ENCODE data around the gene STAC3. TPM values are rescaled to one million over a fixed set of nuclear protein-coding genes. Genes with fewer than 3 reads are reported as not detected.
A peak's percentile ranks its signal among the peaks of the same experiment; 100 is the strongest.
"Not testable (repeated sequence)": the region's sequence is repeated elsewhere in the genome, so short reads cannot be mapped to it uniquely, and the experiment has no call there.

STAC3 gene
- total RNA-seq (2014; rRNA removed; shearing (Covaris generic)) = not detected in 2 replicates

GRCh38 chr12:57250956-57251355 is at the start of gene STAC3:
TSS of gene STAC3 (minus strand) at chr12:57251187. CDS start at chr12:57249636, 1,551 bp downstream.
- no peak for DNase-seq (ENCODE audit: low spot score)

DNA sequence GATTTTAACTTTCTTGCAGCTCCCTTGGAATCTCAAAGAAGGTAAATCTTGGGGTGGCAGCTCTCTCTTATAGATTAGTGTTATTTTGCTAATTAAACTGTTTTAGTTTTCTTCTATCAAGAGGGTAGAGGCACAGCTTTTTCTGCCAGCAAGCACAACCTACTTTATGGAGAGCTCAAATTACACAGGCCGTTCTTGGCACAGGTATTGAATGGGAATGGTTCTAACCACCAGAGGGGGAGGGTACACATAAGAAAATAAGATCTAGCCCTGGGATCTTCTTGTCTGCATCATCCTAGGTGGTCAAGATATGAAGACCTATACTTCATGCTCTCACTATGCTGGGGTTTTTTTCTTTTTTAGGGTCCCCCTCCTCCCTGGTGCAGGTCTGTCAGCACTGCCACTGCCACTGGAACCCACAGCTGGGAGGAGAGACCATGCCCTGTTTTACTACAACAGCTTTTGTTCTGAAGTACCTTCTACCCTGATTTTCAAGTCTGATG is 48.6 kb upstream of the STAC3 start:
- DNase-seq (ENCODE audit: low spot score) = peak; percentile 8

DNA sequence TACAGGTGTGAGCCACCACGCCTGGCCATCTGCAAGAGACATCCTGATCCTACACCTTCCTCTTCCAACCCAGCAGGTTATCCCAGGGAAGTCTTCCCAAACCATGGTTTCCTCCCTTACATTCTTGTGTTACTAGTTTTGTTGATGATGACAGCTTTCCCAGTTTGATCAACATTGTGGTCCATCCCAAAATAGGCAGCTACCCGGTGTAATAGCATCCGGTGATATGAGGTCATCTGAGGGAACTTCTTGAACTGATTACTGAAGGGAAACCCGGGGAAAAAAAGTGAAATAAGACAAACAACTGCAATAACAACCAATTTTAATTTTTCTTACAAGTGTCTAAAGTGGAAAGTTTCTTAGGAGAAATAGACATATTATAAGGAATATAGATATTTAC is 45.3 kb upstream of the STAC3 start:
- no peak for DNase-seq (ENCODE audit: low spot score)

DNA sequence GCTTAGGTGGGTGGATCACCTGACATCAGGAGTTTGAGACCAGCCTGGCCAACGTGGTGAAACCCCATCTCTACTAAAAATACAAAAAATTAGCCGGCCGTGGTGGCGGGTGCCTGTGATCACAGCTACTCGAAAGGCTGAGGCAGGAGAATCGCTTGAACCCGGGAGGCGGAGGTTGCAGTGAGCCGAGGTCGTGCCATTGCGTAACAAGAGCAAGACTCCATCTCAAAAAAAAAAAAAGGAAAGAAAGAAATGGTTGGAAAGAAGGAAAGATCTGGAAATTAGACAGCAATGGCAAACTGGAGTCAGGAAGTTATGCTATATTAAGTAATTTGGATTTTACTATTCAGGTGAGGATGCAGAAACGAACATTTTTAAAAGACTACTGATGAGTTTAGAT is 31.1 kb upstream of the STAC3 start:
- not testable (repeated sequence) for DNase-seq (ENCODE audit: low spot score)

DNA sequence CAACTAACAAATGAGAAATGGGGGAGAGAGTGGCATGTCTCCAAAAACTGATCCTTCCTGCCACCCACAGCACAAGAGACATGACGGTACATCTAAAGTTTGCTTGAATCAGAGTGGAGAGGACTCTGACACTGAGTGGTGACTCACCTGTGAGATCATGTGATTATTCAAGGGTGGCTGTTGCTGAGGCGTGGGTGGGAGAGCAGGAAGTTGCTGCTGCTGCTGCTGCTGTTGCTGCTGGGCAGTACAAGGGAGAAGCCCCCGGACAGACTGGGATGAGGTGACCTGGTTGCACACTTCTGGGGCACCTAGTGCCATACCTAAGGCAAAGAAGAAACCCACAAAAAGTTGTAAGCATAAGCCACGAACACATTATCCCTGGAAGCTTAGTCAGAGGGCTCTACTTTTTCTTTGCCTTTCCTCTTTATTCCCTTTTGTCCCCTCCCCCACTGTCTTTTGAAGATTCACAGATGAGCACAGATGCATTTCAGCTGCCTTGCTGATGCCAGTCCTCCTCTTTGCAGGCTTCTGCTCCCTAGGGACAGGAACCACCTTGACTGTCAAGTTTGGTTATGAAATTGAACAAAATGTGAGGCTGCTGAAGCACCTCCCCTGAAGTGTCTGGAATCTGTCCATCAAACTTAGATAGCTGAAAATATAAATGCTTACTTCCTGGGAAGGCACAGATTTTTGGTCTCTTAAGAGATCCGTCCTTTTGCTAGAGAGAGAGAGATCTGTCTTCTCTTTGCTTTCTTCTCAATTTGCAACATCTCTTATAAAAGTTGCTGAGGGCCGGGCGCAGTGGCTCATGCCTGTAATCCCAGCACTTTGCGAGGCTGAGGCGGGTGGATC is 29.4 kb upstream of the STAC3 start:
- DNase-seq (ENCODE audit: low spot score) = peak; percentile 83

DNA sequence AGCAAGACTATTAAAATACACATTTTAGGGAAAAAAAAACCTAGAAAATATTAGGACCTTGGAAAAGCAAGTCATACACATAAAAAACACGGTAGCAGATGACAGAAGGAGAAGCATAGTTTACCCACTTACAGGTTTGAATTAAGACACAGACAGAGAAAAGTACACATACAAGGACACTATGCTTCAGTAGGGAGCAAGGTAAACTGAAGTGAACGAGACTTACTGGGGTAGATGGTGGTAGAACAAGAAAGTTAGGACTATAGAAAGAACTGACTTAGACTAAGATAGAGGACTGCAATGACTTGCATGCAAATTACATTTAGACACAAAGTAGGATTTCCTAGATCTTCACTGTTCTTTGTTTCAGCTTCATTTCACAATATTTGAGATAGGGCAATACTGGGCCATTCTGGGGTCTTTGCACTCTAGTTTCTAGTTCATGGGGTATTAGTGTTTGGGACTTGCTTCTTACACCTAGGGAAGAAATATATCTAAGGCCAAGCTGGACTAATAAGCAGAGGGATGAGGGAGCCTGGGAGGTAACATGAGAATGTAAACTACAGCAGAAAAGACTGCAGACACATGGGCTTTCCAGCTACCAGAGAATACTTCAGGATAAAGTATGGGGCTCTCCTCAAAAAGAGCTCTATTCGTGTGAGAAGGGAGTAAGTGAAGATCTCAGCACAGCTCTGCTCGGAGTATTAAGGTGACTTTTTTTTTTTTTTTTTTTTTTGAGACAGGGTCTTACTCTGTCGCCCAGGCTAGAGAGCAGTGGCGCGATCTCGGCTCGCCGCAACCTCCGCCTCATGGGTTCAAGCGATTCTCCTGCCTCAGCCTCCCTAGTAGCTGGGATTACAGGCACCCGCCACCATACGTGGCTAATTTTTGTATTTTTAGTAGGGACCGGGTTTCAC is 27.7 kb upstream of the STAC3 start:
- no peak for DNase-seq (ENCODE audit: low spot score)

- DNase-seq (ENCODE audit: low spot score) = peak; percentile 22
These were observed 26.1 kb upstream of the STAC3 start for GRCh38 chr12:57276935-57277563.

- DNase-seq (ENCODE audit: low spot score) = not testable (repeated sequence)
These were observed 25.2 kb upstream of the STAC3 start for GRCh38 chr12:57276233-57276632.

DNA sequence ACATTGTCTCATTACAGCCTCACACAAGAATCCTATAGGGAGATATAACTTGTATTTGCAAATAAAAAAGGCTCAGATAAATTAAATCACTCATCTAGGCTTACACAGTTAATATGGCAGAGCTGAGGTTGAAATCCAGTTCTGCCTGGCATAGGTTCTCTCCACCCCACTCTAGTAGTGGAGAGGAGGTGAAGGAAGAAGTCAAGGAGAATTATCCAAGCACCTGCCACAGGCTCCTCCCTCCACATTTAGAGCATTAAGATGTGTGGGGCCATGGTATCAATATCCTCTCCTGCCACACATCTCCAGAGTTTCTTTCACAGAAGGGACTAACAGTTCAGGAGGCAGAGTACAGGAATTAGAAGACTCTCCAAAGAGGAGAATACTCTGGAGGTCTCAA is 22.5 kb upstream of the STAC3 start:
- DNase-seq (ENCODE audit: low spot score) = no peak

DNA sequence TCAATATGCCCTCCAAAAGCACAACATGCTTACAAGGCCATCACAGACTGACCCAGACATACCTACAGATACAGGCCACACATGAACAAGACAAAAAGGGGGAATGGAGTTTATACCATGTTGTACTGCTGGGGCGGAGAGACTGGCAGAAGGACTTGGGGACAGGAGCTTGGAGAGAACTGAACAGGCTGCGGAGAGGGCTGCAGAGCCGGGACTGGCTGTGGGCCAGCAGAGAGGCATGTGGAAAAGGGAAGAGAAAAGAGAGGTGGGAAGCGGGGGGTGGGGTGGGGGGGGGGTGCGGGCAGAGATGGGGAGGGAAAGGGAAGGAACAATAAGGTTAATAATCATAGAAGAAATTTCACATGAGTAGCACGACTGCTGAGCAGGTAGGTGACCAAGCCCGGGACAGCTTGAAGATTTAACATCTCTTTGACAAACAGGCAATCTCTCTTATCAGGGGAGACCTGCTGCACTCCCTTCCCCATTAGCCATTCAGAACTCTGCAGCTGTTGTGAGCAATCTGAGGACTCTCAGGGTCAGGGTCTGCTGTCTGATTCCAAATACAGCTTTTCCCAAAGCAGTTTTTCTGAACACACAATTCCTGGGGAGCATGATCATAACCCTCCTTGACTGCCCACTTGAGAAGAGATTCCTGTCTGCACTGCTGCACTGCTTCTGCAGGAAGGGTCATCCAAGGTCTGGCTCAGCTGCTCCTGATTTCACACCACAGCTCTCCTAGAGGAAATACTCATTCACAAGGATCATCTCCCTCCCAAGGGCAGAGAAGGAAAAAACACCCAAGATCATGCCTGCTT is 21.6 kb upstream of the STAC3 start:
- no peak for DNase-seq (ENCODE audit: low spot score)

DNA sequence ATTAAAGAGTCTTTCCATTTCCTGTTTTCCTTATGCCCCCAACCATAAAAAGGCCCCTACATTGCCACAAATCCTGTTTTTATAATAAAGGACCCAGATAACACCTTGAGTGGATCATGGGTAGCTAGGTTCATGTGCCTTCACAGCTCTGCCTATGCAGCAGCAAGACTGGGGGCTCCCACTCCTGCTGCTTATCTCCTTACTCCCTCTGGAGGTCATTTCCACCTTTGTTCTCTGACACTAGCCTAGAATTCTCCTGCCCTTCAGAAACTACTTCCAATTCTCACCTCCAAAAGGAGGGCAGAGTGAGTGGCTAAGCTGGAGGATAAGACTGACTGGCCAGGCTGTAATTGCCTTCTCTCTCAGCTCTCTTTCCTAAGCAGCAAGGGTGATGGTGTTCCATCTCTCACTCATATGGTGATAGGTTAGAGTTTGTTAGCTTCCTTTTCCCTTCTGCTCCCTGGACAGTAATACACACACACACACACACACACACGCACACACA is 20.0 kb upstream of the STAC3 start:
- DNase-seq (ENCODE audit: low spot score) = no peak

GRCh38 chr12:57268264-57268663 is 17.3 kb upstream of the STAC3 start:
- DNase-seq (ENCODE audit: low spot score) = no peak

DNA sequence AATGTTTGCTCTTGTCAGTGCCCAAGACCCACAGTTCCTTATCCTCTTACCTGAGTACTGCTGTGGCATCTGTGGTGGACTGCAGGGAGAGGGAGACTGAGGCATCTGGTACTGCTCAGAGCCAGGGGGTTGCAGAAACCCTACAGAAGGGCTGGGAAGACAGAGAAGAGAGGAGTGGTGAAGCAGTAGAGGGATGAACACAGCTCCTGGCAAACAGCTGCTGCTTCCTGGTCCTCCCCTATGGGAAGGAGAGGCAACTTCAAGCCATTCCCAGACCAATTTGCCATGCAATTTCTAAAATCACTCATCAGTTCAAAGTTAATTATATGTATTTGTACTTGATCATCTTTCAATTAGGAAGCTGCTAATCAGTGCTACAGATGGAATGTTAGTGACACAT is 15.7 kb upstream of the STAC3 start:
- DNase-seq (ENCODE audit: low spot score) = no peak

DNA sequence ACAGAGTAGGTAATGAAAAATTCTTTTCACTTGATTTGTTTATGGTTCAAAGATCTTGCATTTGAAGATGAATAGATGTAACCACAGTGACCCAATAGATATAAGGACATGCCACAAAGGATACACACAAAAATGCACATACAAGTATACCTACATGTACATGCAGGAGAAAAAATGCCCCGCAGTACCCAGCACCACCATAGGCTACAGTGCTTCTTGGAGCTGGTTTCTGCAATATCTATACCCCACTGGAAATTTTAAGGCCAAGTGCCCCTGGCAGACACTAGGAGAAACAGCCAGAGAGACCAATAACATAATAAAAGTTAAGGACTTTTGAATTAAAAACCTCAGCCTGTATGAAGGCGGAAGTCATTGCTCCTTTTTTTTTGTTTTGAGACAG is 12.1 kb upstream of the STAC3 start:
- DNase-seq (ENCODE audit: low spot score) = no peak

DNA sequence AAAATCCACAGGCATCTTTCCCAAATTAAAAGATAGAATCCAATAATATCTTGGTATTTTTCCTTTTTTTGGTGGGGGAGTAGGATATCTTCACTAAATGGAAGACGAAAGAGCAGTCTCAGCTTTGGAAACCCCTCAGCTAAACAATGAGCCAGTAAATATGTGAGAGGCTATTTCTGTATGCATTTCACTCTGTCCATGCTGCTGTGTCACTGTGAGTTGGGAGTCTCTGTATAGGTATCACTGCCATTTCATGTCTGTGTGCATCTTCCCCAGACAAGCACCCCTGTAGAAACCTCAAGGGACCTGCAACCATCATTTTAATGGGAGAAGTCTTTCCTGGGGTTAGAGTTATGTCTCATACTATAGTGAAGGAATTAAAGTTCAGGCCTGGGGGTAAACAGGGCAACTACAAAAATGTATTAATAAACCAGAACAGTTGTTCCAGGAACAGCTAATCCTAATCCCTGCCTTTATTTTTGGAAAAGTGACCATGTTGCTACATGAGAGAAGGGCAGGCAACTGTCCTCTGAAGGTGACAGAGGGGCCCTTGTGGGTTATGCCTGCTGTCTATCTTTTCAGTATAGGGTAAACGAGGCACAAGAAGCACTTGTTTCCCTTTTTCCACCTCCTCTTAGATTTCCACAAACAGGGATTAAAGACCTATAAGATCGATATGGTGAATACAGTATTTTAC is 11.3 kb upstream of the STAC3 start:
- no peak for DNase-seq (ENCODE audit: low spot score)

DNA sequence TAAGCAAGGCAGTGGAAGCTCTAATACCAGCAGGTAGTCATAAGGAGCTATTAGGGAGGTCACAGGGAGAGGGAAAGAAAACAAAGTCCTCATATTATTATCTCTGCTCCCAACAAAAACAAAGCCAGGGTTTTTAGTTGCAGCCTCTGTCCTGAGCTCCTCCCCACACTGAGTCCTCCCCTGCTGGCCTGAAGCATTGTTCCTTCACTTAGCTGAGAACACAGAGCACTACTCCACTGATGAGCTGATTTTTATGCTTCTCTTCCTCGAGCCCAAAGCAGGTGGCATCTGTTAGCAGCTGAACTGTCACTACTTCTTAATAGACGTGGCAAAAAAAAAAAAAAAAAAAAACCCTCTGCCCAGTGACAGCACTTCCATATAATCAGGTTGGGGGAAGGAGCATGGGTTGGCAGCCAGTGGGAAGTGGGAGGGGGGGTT is 10.5 kb upstream of the STAC3 start:
- no peak for DNase-seq (ENCODE audit: low spot score)

GRCh38 chr12:57260366-57260765 is 9.4 kb upstream of the STAC3 start:
- no peak for DNase-seq (ENCODE audit: low spot score)

- no peak for DNase-seq (ENCODE audit: low spot score)
These were observed 8.3 kb upstream of the STAC3 start for GRCh38 chr12:57258977-57259970.

- DNase-seq (ENCODE audit: low spot score) = no peak
These were observed 4.9 kb upstream of the STAC3 start for GRCh38 chr12:57255916-57256315.
